CD4-positive, alpha-beta T cell (primary cell): ENCODE data around the gene MAST4. TPM values are rescaled to one million over a fixed set of nuclear protein-coding genes. Genes with fewer than 3 reads are reported as not detected.

Source experiments
- ATAC-seq: fragments of 200-7000 bp; cut with Tn5 transposase; one replicate; pipeline ENCODE4 v1.10.0; 2022; ENCODE audit warnings: mild to moderate bottlenecking; ENCODE audit not compliant: poor library complexity
- CTCF ChIA-PET: fragments of 350-600 bp; sonication (Branson Sonifier 250); formaldehyde crosslinking; loops from one replicate; lab custom pipeline; 2021; ENCODE audit warnings: antibody characterized with exemption, inconsistent platforms; lab: Charles Lee
- POLR2A ChIA-PET: fragments of 350-600 bp; sonication (Branson Sonifier 250); formaldehyde crosslinking; loops from one replicate; lab custom pipeline; 2021; ENCODE audit warnings: antibody characterized with exemption, inconsistent platforms; lab: Charles Lee
- DNase-seq, 14 experiments: peaks; one replicate each; pipeline ENCODE4 v3.0.0-alpha.2; 2013 to 2020; ENCODE audit warnings: mixed read lengths in 2 of 14
- H3K27ac ChIP-seq, 2 donors: one replicate each; pipeline versions ENCODE4 v1.5.1 to v1.7.0; 2013; ENCODE audit warnings: low read length in 2 of 2, low read depth in 1 of 2, mild to moderate bottlenecking in 1 of 2
- H3K27me3 ChIP-seq, 2 experiments: 1 replicate in 1 of 2; 2 replicates in 1 of 2; pipeline versions ENCODE4 v1.6.1 to v1.7.0; 2013; ENCODE audit warnings: low read length in 2 of 2, control low read depth in 1 of 2, mild to moderate bottlenecking in 1 of 2, moderate library complexity in 1 of 2; ENCODE audit not compliant: insufficient read depth in 2 of 2, control insufficient read depth in 1 of 2
- H3K36me3 ChIP-seq: one replicate; pipeline ENCODE4 v1.6.1; 2013; ENCODE audit warnings: low read length, control low read depth; ENCODE audit not compliant: insufficient read depth
- H3K4me1 ChIP-seq: one replicate; pipeline ENCODE4 v1.6.1; 2013; ENCODE audit warnings: low read length, control low read depth; ENCODE audit not compliant: insufficient read depth
- H3K4me3 ChIP-seq: one replicate; pipeline ENCODE4 v1.5.1; 2013; ENCODE audit warnings: mild to moderate bottlenecking, low read length, moderate library complexity
- H3K9me3 ChIP-seq, 2 experiments: 1 replicate in 1 of 2; 2 replicates in 1 of 2; pipeline versions ENCODE4 v1.6.1 to v1.7.0; 2013; ENCODE audit warnings: low read length in 2 of 2, mild to moderate bottlenecking in 2 of 2, control low read depth in 1 of 2, moderate library complexity in 1 of 2; ENCODE audit not compliant: control insufficient read depth in 1 of 2, insufficient read depth in 1 of 2
- H3K27ac Mint-ChIP-seq: one replicate; pipeline ENCODE4 v1.8.0; 2020; ENCODE audit warnings: mixed read lengths
- H3K27me3 Mint-ChIP-seq: one replicate; pipeline ENCODE4 v1.8.0; 2021; ENCODE audit warnings: mixed read lengths
- H3K36me3 Mint-ChIP-seq: one replicate; pipeline ENCODE4 v1.8.0; 2021; ENCODE audit warnings: low read depth, mixed read lengths
- H3K4me1 Mint-ChIP-seq: one replicate; pipeline ENCODE4 v1.8.0; 2021; ENCODE audit warnings: low read depth, mixed read lengths
- H3K4me3 Mint-ChIP-seq: one replicate; pipeline ENCODE4 v1.8.0; 2020; ENCODE audit warnings: mild to moderate bottlenecking, mixed read lengths
- H3K9me3 Mint-ChIP-seq: one replicate; pipeline ENCODE4 v1.8.0; 2020; ENCODE audit warnings: mixed read lengths
- CTCF ChIP-seq: fragments of 200-600 bp; IDR thresholded peaks from one replicate; pipeline ENCODE4 v1.8.0; 2022; ENCODE audit warnings: antibody characterized with exemption, mild to moderate bottlenecking
- intact Hi-C, 2 experiments: fragments of 100-400 bp; cut with DNase I in 1 of 2; cut with micrococcal nuclease in 1 of 2; formaldehyde crosslinking; loops; one replicate each; pipeline versions ENCODE4 v1.15.1 to v1.9.0; 2023 to 2025; cut with DNase I, micrococcal nuclease
- total RNA-seq, 174 experiments: library from RNA in 2 of 174; stranded (reverse) in 2 of 174; gene quantifications; one replicate each; pipeline ENCODE4 v1.2.3 and lab custom pipeline; 2021 to 2026

Gene MAST4
- total RNA-seq, 2 experiments from 2014 or later: 21.3 to 21.6 TPM

- Mint-ChIP-seq H3K4me1 (peaks cover 24% of the 10 kb centered on the region), H3K4me3 (no peak overlapping the region), H3K27me3 (peaks cover 15% of the 10 kb centered on the region), H3K27ac (no peak overlapping the region), H3K9me3 (no peaks in the 10 kb centered on the region), H3K36me3 (no peaks in the 10 kb centered on the region)
- ATAC-seq (no peak), DNase-seq (no peak)
- H3K4me3 ChIP-seq: no peak overlapping the region
- peaks cover 24% of the 10 kb centered on the region for H3K4me1 ChIP-seq
- TF ChIP-seq CTCF: no peak
- ChIA-PET POLR2A (no interaction called here), CTCF (interaction anchor here (1.0 kb wide), 1 partner anchor 12 kb away, joined by 3 read pairs; no protein-coding TSS in a partner anchor)
- intact Hi-C loops: no loop called here
- no peak overlapping the region for H3K27ac ChIP-seq
- H3K9me3 ChIP-seq: no peaks in the 10 kb centered on the region
- H3K36me3 ChIP-seq: no peaks in the 10 kb centered on the region
- no peaks in the 10 kb centered on the region for H3K27me3 ChIP-seq
These were observed 228.3 kb downstream of the MAST4 start for GRCh38 chr5:66824476-66824875.

GRCh38 chr5:66826263-66826662 lies 230.1 kb downstream of the MAST4 start:
- no peak for ATAC-seq
- Histone ChIP-seq H3K27ac (no peak overlapping the region), H3K27me3 (no peaks in the 10 kb centered on the region), H3K4me3 (no peak overlapping the region), H3K36me3 (no peaks in the 10 kb centered on the region), H3K9me3 (no peaks in the 10 kb centered on the region), H3K4me1 (peaks cover 24% of the 10 kb centered on the region)
- TF ChIP-seq CTCF: no peak
- no peak for DNase-seq
- CTCF ChIA-PET: no interaction called here
- Mint-ChIP-seq H3K4me1 (peaks cover 24% of the 10 kb centered on the region), H3K9me3 (no peaks in the 10 kb centered on the region), H3K36me3 (no peaks in the 10 kb centered on the region), H3K4me3 (no peak overlapping the region), H3K27me3 (peaks cover 23% of the 10 kb centered on the region), H3K27ac (no peak overlapping the region)
- intact Hi-C loops: no loop called here
- POLR2A ChIA-PET: no interaction called here

GRCh38 chr5:66826696-66827095 lies 230.5 kb downstream of the MAST4 start:
- Mint-ChIP-seq H3K4me1 (peaks cover 24% of the 10 kb centered on the region), H3K9me3 (no peaks in the 10 kb centered on the region), H3K27me3 (peaks cover 24% of the 10 kb centered on the region), H3K36me3 (no peaks in the 10 kb centered on the region), H3K27ac (no peak overlapping the region), H3K4me3 (no peak overlapping the region)
- no peaks in the 10 kb centered on the region for H3K27me3 ChIP-seq
- DNase-seq: no peak
- no peak for TF ChIP-seq CTCF
- POLR2A ChIA-PET: no interaction called here
- no peak for ATAC-seq
- H3K4me3 ChIP-seq: no peak overlapping the region
- CTCF ChIA-PET: no interaction called here
- H3K36me3 ChIP-seq: no peaks in the 10 kb centered on the region
- intact Hi-C loops: no loop called here
- H3K9me3 ChIP-seq: no peaks in the 10 kb centered on the region
- no peak overlapping the region for H3K27ac ChIP-seq
- peaks cover 21% of the 10 kb centered on the region for H3K4me1 ChIP-seq
